KMS-11 (cell line): ENCODE results near the gene JAGN1.
"Not testable (repeated sequence)": the region's sequence is repeated elsewhere in the genome, so short reads cannot be mapped to it uniquely, and the experiment has no call there.

Experiments
- H2AFZ ChIP-seq: fragments of 200-600 bp; sonication (generic); 2 replicates; pipeline ENCODE4 v1.6.1; 2016; ENCODE audit warnings: antibody characterized with exemption, mixed run types, low read depth
- H3K27ac ChIP-seq: fragments of 200-600 bp; sonication (generic); 2 replicates; pipeline ENCODE4 v1.6.1; 2016; ENCODE audit warnings: mild to moderate bottlenecking, mixed run types
- H3K27me3 ChIP-seq: fragments of 200-600 bp; sonication (generic); 2 replicates; pipeline ENCODE4 v1.6.1; 2017; ENCODE audit warnings: mild to moderate bottlenecking, low read depth, mixed run types, moderate library complexity; ENCODE audit not compliant: insufficient read depth
- H3K36me3 ChIP-seq: fragments of 200-600 bp; sonication (generic); 2 replicates; pipeline ENCODE4 v1.6.1; 2017; ENCODE audit warnings: mild to moderate bottlenecking, mixed run types; ENCODE audit not compliant: insufficient read depth
- H3K4me1 ChIP-seq: fragments of 200-600 bp; sonication (generic); 2 replicates; pipeline ENCODE4 v1.6.1; 2016; ENCODE audit warnings: mild to moderate bottlenecking, low read depth, mixed run types; ENCODE audit not compliant: poor library complexity, severe bottlenecking
- H3K4me2 ChIP-seq: fragments of 200-600 bp; sonication (generic); 2 replicates; pipeline ENCODE4 v1.7.0; 2016; ENCODE audit warnings: mild to moderate bottlenecking, mixed run types
- H3K4me3 ChIP-seq: fragments of 200-600 bp; sonication (generic); IDR thresholded peaks from 2 replicates; pipeline ENCODE4 v1.6.1; 2017; ENCODE audit warnings: low read depth, low read length, mixed read lengths; ENCODE audit not compliant: insufficient read depth
- H3K79me2 ChIP-seq: fragments of 200-600 bp; sonication (generic); 2 replicates; pipeline ENCODE4 v1.6.1; 2016; ENCODE audit warnings: low read depth, mixed run types; ENCODE audit not compliant: insufficient read depth
- H3K9ac ChIP-seq: fragments of 200-600 bp; sonication (generic); 2 replicates; pipeline ENCODE4 v1.6.1; 2016; ENCODE audit warnings: mild to moderate bottlenecking, mixed run types
- H4K20me1 ChIP-seq: fragments of 200-600 bp; sonication (generic); 2 replicates; pipeline ENCODE4 v1.6.1; 2016; ENCODE audit warnings: mild to moderate bottlenecking, mixed run types; ENCODE audit not compliant: insufficient read depth
- CTCF ChIP-seq: fragments of 200-600 bp; sonication (generic); conservative IDR thresholded peaks from 2 replicates; pipeline ENCODE4 v1.6.1; 2017; ENCODE audit warnings: low read depth, mild to moderate bottlenecking, antibody characterized with exemption, low read length, moderate library complexity, mixed read lengths

The JAGN1 gene

DNA sequence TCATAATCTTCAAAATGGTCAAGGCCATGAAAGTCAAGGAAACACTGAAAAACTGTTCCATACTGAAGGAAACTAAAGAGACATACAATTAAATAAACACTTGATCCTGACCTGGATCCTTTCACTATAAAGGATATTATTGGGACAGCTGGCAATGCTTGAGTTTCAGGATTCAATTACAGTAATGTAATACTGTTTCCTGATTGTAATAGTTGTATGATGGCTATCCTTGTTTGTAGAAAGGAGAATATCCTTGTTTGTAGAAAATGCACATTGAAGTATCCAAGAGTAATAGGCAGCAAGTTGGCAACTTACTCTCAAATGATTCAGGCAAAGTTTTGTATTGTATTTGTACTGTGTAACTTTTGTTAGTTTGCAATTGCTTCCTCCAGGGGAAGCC is 15.0 kb upstream of the JAGN1 start:
- H2AFZ ChIP-seq = no peak overlapping the region
- no peak for TF ChIP-seq CTCF
- no peaks in the 10 kb centered on the region for H3K79me2 ChIP-seq
- no peaks in the 10 kb centered on the region for H4K20me1 ChIP-seq
- H3K4me2 ChIP-seq = no peak overlapping the region
- H3K27me3 ChIP-seq = no peaks in the 10 kb centered on the region
- no peak overlapping the region for H3K9ac ChIP-seq
- no peak overlapping the region for H3K4me3 ChIP-seq
- H3K36me3 ChIP-seq = no peaks in the 10 kb centered on the region
- no peak overlapping the region for H3K27ac ChIP-seq
- peaks cover 10% of the 10 kb centered on the region for H3K4me1 ChIP-seq

DNA sequence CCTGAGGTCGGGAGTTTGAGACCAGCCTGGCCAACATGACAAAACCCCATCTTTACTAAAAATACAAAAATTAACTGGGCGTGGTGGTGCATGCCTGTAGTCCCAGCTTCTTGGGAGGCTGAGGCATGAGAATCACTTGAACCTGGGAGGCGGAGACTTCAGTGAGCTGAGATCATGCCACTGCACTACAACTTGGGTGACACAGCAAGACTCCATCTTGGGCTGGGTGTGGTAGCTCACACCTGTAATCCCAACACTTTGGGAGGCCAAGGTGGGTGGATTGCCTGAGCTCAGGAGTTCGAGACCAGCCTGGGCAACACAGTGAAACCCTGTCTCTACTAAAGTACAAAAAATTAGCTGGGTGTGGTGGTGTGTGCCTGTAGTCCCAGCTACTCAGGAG is 14.2 kb upstream of the JAGN1 start:
- H3K4me3 ChIP-seq, H4K20me1 ChIP-seq, H2AFZ ChIP-seq, H3K79me2 ChIP-seq, H3K27ac ChIP-seq, H3K36me3 ChIP-seq, H3K9ac ChIP-seq, H3K27me3 ChIP-seq, H3K4me2 ChIP-seq: not testable (repeated sequence)
- peaks cover 10% of the 10 kb centered on the region for H3K4me1 ChIP-seq

- no peak overlapping the region for H3K4me2 ChIP-seq
- H3K79me2 ChIP-seq = no peaks in the 10 kb centered on the region
- H3K4me1 ChIP-seq = peaks cover 10% of the 10 kb centered on the region
- no peak overlapping the region for H3K9ac ChIP-seq
- no peak overlapping the region for H2AFZ ChIP-seq
- no peaks in the 10 kb centered on the region for H4K20me1 ChIP-seq
- H3K36me3 ChIP-seq = no peaks in the 10 kb centered on the region
- TF ChIP-seq CTCF = no peak
- H3K27me3 ChIP-seq = no peaks in the 10 kb centered on the region
- no peak overlapping the region for H3K4me3 ChIP-seq
- no peak overlapping the region for H3K27ac ChIP-seq
Observed at GRCh38 chr3:9876991-9877390, 13.4 kb upstream of the JAGN1 start.

DNA sequence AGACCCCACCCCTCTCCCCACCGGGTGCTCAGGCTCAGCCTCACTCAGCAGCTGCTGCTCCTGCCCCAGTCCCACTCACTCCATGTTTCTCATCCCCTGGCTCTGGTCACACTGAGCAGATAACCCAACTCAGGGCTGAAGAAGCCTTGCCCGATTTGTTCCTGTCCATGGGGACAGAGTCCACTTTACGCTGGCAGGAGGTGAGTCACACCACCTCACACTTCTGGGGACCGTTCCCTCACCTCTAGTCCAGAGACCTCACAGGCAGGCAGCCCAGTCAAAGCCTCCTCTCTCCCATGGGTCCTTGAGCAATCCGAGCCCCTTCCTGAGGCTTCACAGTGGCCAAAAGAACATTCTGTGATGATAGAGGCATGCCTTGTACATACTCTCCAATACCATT is 11.7 kb upstream of the JAGN1 start:
- peaks cover 10% of the 10 kb centered on the region for H3K4me1 ChIP-seq
- no peak for TF ChIP-seq CTCF
- no peaks in the 10 kb centered on the region for H3K36me3 ChIP-seq
- H3K9ac ChIP-seq = no peak overlapping the region
- no peak overlapping the region for H3K4me2 ChIP-seq
- no peak overlapping the region for H3K27ac ChIP-seq
- H3K27me3 ChIP-seq = no peaks in the 10 kb centered on the region
- no peak overlapping the region for H2AFZ ChIP-seq
- no peaks in the 10 kb centered on the region for H3K79me2 ChIP-seq
- no peak overlapping the region for H3K4me3 ChIP-seq
- no peaks in the 10 kb centered on the region for H4K20me1 ChIP-seq

DNA sequence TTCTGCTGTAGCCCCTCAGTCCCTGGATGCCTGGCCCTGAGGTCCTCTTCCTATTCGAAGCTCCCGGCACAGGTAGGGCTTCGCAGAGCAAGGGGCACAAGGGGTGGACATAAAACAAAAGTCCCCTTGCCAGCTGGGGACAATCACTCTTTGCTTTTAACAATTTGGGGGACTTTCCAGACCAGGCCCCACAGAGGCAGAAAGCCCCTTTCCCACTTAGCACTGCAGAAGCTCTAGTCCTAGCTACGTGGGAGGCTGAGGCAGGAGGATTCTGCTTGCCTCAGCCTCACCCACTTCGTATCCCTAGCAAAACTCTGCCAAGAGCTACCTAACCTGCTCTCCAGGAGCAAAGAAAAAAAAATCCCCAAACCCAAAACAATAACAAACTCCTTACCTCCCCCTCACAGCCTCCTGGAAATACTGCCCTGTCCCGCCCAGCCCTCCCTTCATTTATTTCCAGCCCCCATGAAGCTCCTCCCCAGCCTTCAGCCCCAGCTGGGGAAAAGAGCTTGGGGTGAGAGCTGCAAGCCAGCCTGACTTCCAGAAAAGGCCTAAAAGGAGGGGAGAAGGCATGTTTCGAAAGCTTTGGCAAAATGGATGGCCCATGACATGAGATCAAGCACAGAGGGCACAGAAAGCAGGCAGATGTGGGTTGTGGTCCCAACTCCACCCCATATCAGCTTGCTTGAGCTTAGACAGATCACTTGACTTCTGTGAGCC is 10.4 kb upstream of the JAGN1 start, which contains the start of gene CIDEC:
CIDEC (minus strand) TSS at position 424 of the 720 bp plus-strand sequence. CDS start 1,767 bp downstream, outside the sequence.
- Histone ChIP-seq H3K4me1 (peaks cover 10% of the 10 kb centered on the region), H3K27ac (no peak within 1 kb of the TSS), H3K36me3 (no peaks in the 10 kb centered on the region), H2AFZ (no peak within 1 kb of the TSS), H3K4me2 (no peak within 1 kb of the TSS), H3K9ac (no peak within 1 kb of the TSS), H3K27me3 (no peaks in the 10 kb centered on the region), H3K79me2 (no peaks in the 10 kb centered on the region), H3K4me3 (no peak within 1 kb of the TSS), H4K20me1 (no peaks in the 10 kb centered on the region)
- no peak for TF ChIP-seq CTCF
